Endothelial cell of umbilical vein (primary cell): ENCODE results near the gene GGTLC2. TPM values are rescaled to one million over a fixed set of nuclear protein-coding genes. Genes with fewer than 3 reads are reported as not detected.
"Not testable (repeated sequence)": the region's sequence is repeated elsewhere in the genome, so short reads cannot be mapped to it uniquely, and the experiment has no call there.

Experiments
- BruUV-seq: library from RNA; stranded (reverse); fragments of 400-500 nt; replicated peaks from 2 replicates; lab custom pipeline; 2021; lab: Mats Ljungman, UMichigan
- CTCF ChIA-PET: fragments of 300-600, 350-600 bp; sonication (Branson Sonifier 250); formaldehyde crosslinking; loops from one replicate; lab custom pipeline; 2021; ENCODE audit warnings: antibody characterized with exemption, inconsistent platforms; lab: Charles Lee
- POLR2A ChIA-PET: fragments of 300-600, 350-600 bp; sonication (Branson Sonifier 250); formaldehyde crosslinking; loops from one replicate; lab custom pipeline; 2021; ENCODE audit warnings: antibody characterized with exemption, inconsistent platforms; lab: Charles Lee
- DNase-seq: peaks from one replicate; pipeline ENCODE4 v3.0.0-alpha.2; 2011; ENCODE audit warnings: low read depth, low spot score
- FAIRE-seq: peaks from 2 replicates; lab custom pipeline; 2011; peaks lifted over from hg19 to GRCh38; lab: Jason Lieb, UNC
- H2AFZ ChIP-seq: 2 replicates; pipeline ENCODE4 v1.6.0; 2012; ENCODE audit warnings: low read depth, low read length, control low read depth, inconsistent platforms
- H3K27ac ChIP-seq: 2 replicates; pipeline ENCODE4 v1.5.1; 2011; ENCODE audit warnings: low read depth, mild to moderate bottlenecking, control low read depth, low read length, moderate library complexity; ENCODE audit not compliant: insufficient read depth
- H3K27me3 ChIP-seq, 2 experiments: 2 replicates each; pipeline versions ENCODE4 v1.6.0 to v1.6.1; 2011; ENCODE audit warnings: low read length in 2 of 2, mixed read lengths in 1 of 2; ENCODE audit not compliant: control insufficient read depth in 2 of 2, insufficient read depth in 2 of 2
- H3K36me3 ChIP-seq, 2 experiments: 2 replicates in 1 of 2; 3 replicates in 1 of 2; pipeline ENCODE4 v1.5.1; 2011; ENCODE audit warnings: low read length in 2 of 2, mild to moderate bottlenecking in 1 of 2, moderate library complexity in 1 of 2; ENCODE audit not compliant: control insufficient read depth in 2 of 2, insufficient read depth in 2 of 2; ENCODE audit errors: extremely low read depth in 1 of 2
- H3K4me1 ChIP-seq: 3 replicates; pipeline ENCODE4 v1.5.1; 2011; ENCODE audit warnings: mild to moderate bottlenecking, low read length; ENCODE audit not compliant: control insufficient read depth, insufficient read depth; ENCODE audit errors: extremely low read depth
- H3K4me2 ChIP-seq: 2 replicates; pipeline ENCODE4 v1.6.1; 2011; ENCODE audit warnings: low read length, control low read depth, mixed read lengths; ENCODE audit not compliant: insufficient read depth
- H3K4me3 ChIP-seq, 3 experiments: fragments of 200-600 bp in 1 of 3; sonication (generic), shearing (Covaris generic) in 1 of 3; replicated peaks in 1 of 3; 2 replicates each; pipeline ENCODE4 v1.5.1; 2011 to 2016; ENCODE audit warnings: control low read depth in 3 of 3, low read length in 3 of 3, mild to moderate bottlenecking in 2 of 3, inconsistent platforms in 1 of 3, low read depth in 1 of 3, moderate library complexity in 1 of 3; ENCODE audit not compliant: insufficient read depth in 1 of 3
- H3K79me2 ChIP-seq: 2 replicates; pipeline ENCODE4 v1.6.0; 2012; ENCODE audit warnings: low read length, inconsistent platforms; ENCODE audit not compliant: control insufficient read depth, insufficient read depth
- H3K9ac ChIP-seq: replicated peaks from 2 replicates; pipeline ENCODE3; 2011; ENCODE audit warnings: low read length, control low read depth; ENCODE audit not compliant: insufficient read depth; ENCODE audit errors: extremely low read depth
- H3K9me1 ChIP-seq: replicated peaks from 3 replicates; pipeline ENCODE4 v1.6.0; 2011; ENCODE audit warnings: mild to moderate bottlenecking, low read length; ENCODE audit not compliant: control insufficient read depth, insufficient read depth; ENCODE audit errors: extremely low read depth
- H3K9me3 ChIP-seq: replicated peaks from 2 replicates; pipeline ENCODE4 v1.5.1; 2012; ENCODE audit warnings: low read length, inconsistent platforms; ENCODE audit not compliant: control insufficient read depth, insufficient read depth
- H4K20me1 ChIP-seq: replicated peaks from 2 replicates; pipeline ENCODE3; 2011; ENCODE audit warnings: mild to moderate bottlenecking, low read length; ENCODE audit not compliant: control insufficient read depth, insufficient read depth; ENCODE audit errors: extremely low read depth
- CTCF ChIP-seq, 2 donors: IDR thresholded peaks; 1 replicate in 1 of 2; 2 replicates in 1 of 2; pipeline ENCODE4 v1.5.1; 2011; ENCODE audit warnings: low read length in 2 of 2, mild to moderate bottlenecking in 2 of 2, moderate library complexity in 2 of 2, control low read depth in 1 of 2, inconsistent platforms in 1 of 2, low read depth in 1 of 2; ENCODE audit not compliant: insufficient read depth in 1 of 2; ENCODE audit errors: extremely low read depth in 1 of 2
- EZH2 ChIP-seq: IDR thresholded peaks from 2 replicates; pipeline ENCODE4 v1.6.1; 2012; ENCODE audit warnings: borderline replicate concordance, low read depth, mild to moderate bottlenecking, moderate library complexity, low read length, inconsistent platforms; ENCODE audit not compliant: severe bottlenecking
- FOS ChIP-seq: IDR thresholded peaks from 2 replicates; pipeline ENCODE4 v1.6.1; 2011; ENCODE audit warnings: mild to moderate bottlenecking, low read length, moderate library complexity, borderline replicate concordance; ENCODE audit not compliant: insufficient read depth
- GATA2 ChIP-seq: IDR thresholded peaks from 2 replicates; pipeline ENCODE4 v1.7.0; 2011; ENCODE audit warnings: low read depth, mild to moderate bottlenecking, moderate library complexity, mixed read lengths, low read length; ENCODE audit not compliant: insufficient read length, insufficient read depth
- JUN ChIP-seq: IDR thresholded peaks from 2 replicates; pipeline ENCODE4 v1.6.1; 2011; ENCODE audit warnings: borderline replicate concordance, low read depth; ENCODE audit not compliant: insufficient read length, insufficient read depth
- MAX ChIP-seq: IDR thresholded peaks from 2 replicates; pipeline ENCODE4 v1.6.1; 2011; ENCODE audit not compliant: insufficient read depth, insufficient read length
- MYC ChIP-seq: IDR thresholded peaks from one replicate; pipeline ENCODE4 v1.6.1; 2011; ENCODE audit warnings: mild to moderate bottlenecking, low read depth, low read length
- POLR2A ChIP-seq: IDR thresholded peaks from 2 replicates; pipeline ENCODE4 v1.6.1; 2012; ENCODE audit warnings: low read depth, mild to moderate bottlenecking, control low read depth, low read length
- POLR2AphosphoS5 ChIP-seq: IDR thresholded peaks from 2 replicates; pipeline ENCODE4 v1.6.1; 2012; ENCODE audit warnings: low read depth, mild to moderate bottlenecking, control low read depth, low read length, moderate library complexity; ENCODE audit not compliant: insufficient read depth
- dilution Hi-C: fragments of 300-500 bp; cut with MboI; formaldehyde crosslinking; loops from one replicate; pipeline ENCODE4 v1.15.0; 2019; ENCODE audit warnings: low sequenced_read_pairs; ENCODE audit not compliant: extremely low pct_ligation_motif_present
- intact Hi-C: fragments of 100-400 bp; cut with micrococcal nuclease; formaldehyde crosslinking; loops from one replicate; pipeline ENCODE4 v1.10.0; 2022
- polyA plus RNA-seq, 4 experiments: library from polyadenylated mRNA; depleted of rRNA in 3 of 4; stranded (reverse) in 3 of 4; unstranded in 1 of 4; fragments of >200 nt; gene quantifications; 2 replicates each; pipeline versions ENCODE4 v1.2.1 to v1.2.3, GENCODE V29; 2011 to 2012; ENCODE audit warnings: missing spikeins in 1 of 4
- total RNA-seq: library from RNA; stranded (reverse); gene quantifications from 2 replicates; pipeline ENCODE4 v1.2.3, GENCODE V29; 2021

The GGTLC2 gene
- total and polyA plus RNA-seq, 2 donors (not counting 3 experiments of a cell fraction or from before 2014, with no cell fraction given): not detected

DNA sequence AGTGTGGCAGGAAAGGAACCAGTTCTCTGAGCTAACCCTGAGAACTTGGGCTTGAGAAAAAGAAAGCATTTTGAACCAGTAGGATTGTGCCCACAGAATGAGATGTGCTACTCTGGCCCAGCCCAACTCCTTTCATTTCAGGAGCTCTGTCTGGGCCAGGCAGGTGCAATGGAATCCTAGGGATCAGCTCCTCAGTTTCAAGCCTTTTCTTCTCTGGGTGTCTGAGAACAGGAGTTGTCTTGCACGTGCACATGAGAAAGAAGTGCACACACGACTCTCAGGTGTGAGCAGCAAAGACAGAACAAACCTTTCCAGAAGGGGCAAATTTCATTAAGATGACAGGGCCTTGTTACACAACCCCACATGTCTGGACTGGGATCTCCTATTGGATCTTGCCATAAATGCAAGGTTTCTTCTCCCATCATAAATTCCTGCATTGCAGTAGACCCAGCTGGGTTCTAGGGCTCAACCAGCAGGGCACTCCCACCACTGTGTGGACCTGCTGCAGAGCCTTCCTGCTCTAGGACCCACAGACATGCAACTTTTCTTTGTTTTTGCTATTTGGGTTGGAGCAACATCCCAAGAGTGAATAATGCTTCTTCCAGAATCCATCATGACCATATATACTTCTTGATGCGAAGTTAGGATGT lies 24.5 kb upstream of the GGTLC2 start:
- Histone ChIP-seq H3K9me3 (no peaks in the 10 kb centered on the region), H3K4me1 (no peaks in the 10 kb centered on the region), H3K27ac (no peak overlapping the region), H4K20me1 (no peaks in the 10 kb centered on the region), H3K4me3 (no peak overlapping the region), H3K9ac (no peak overlapping the region), H3K4me2 (no peak overlapping the region), H3K36me3 (no peaks in the 10 kb centered on the region), H3K27me3 (peaks cover 5 to 13% of the 10 kb centered on the region in 2 experiments), H3K79me2 (no peaks in the 10 kb centered on the region), H2AFZ (no peak overlapping the region), H3K9me1 (no peaks in the 10 kb centered on the region)
- DNase-seq (no peak), FAIRE-seq (no peak)
- no TSS peak for BruUV-seq
- ChIA-PET CTCF (interaction anchor here (1.9 kb wide), 1 partner anchor 43 kb away, joined by 6 read pairs; no protein-coding TSS in a partner anchor), POLR2A (no interaction called here)
- no peak for TF ChIP-seq POLR2A
- no peak for TF ChIP-seq POLR2AphosphoS5
- no peak for TF ChIP-seq CTCF (IDR thresholded peaks at IDR 0.05; ENCODE audit: extremely low read depth in 1 of 2, insufficient read depth in 1 of 2, low read depth in 1 of 2, low read length in 2 of 2)
- TF ChIP-seq FOS: no peak
- TF ChIP-seq MYC: no peak
- no peak for TF ChIP-seq EZH2
- no peak for TF ChIP-seq MAX
- TF ChIP-seq JUN: no peak
- TF ChIP-seq GATA2: no peak
- dilution Hi-C loops (no loop called here), intact Hi-C loops (no loop called here)

GRCh38 chr22:22628546-22629495 lies 15.6 kb upstream of the GGTLC2 start:
- H3K36me3 ChIP-seq, DNase-seq, H3K9ac ChIP-seq, H3K4me3 ChIP-seq, H3K27ac ChIP-seq, FAIRE-seq, dilution Hi-C loops, intact Hi-C loops, POLR2A ChIA-PET, H4K20me1 ChIP-seq, CTCF ChIA-PET, H3K9me3 ChIP-seq, H3K9me1 ChIP-seq, H2AFZ ChIP-seq, H3K27me3 ChIP-seq, BruUV-seq, H3K4me1 ChIP-seq, H3K4me2 ChIP-seq, H3K79me2 ChIP-seq: not testable (repeated sequence)
